HG02678 (cell line): ENCODE data around the gene SESN2.
"Not testable (repeated sequence)": the region's sequence is repeated elsewhere in the genome, so short reads cannot be mapped to it uniquely, and the experiment has no call there.

Experiments
- ATAC-seq: cut with Tn5 transposase; IDR thresholded peaks from one replicate; pipeline ENCODE4 v1.9.1; 2021; ENCODE audit warnings: mild to moderate bottlenecking, moderate library complexity; ENCODE audit not compliant: unreplicated experiment

SESN2 gene

GRCh38 chr1:28326984-28327383 lies 67.7 kb downstream of the SESN2 start:
- ATAC-seq = no peak

DNA sequence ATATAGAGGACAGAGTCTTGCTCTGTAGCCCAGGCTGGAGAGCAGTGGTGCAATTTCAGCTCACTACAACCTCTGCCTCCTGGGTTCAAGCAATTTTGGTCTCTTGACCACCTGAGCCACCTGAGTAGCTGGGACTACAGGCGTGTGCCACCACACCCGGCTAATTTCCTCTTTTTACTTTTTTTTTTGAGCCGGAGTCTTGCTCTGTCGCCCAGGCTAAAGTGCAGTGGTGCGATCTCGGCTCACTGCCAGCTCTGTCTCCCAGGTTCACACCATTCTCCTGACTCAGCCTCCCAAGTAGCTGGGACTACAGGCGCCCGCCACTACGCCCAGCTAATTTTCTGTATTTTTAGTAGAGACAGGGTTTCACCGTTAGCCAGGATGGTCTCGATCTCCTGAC lies 68.1 kb downstream of the SESN2 start:
- ATAC-seq = not testable (repeated sequence)

- ATAC-seq = no peak
Observed at GRCh38 chr1:28328228-28328648, 68.9 kb downstream of the SESN2 start.

DNA sequence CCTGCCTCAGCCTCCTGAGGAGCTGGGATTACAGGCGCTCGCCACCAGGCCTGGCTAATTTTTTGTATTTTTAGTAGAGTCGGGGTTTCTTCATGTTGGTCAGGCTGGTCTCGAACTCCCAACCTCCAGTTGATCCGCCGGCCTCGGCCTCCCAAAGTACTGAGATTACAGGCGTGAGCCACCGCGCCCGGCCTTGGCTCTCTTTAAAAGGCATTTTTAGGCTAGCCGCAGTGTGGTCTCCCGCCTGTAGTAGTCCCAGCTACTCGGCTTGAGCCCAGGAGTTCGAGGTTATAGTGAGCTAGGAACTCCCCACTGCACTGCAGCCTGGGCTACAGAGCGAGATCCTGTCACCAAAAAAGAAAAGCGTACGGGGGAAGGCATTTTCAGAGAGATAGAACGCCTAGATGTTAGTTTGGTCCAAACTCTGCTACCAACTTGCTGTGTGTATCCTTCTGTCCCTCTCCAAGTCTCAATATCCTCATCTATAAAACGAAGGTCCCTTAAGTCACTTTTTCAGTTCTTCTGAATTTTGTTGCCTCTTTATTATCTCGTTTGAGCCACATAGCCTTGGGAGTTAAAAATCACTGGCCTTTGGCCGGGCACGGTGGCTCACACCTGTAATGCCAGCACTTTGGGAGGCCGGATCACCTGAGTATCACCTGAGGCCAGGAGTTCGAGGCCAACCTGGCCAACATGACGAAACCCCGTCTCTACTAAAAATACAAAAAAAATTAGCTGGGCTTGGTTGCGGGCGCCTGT lies 70.3 kb downstream of the SESN2 start:
- ATAC-seq = no peak
